Calu3 (cell line): ENCODE data around the gene USP32. TPM values are rescaled to one million over a fixed set of nuclear protein-coding genes. Genes with fewer than 3 reads are reported as not detected.
"Not testable (repeated sequence)": the region's sequence is repeated elsewhere in the genome, so short reads cannot be mapped to it uniquely, and the experiment has no call there.

Experiments
- BruUV-seq: library from RNA; stranded (reverse); fragments of 400-500 nt; replicated peaks from 2 replicates; lab custom pipeline; 2021; lab: Mats Ljungman, UMichigan
- CTCF ChIA-PET: fragments of 300-600 bp; sonication (Branson Sonifier 250); formaldehyde crosslinking; loops from one replicate; lab custom pipeline; 2022; ENCODE audit warnings: antibody characterized with exemption; lab: Charles Lee
- DNase-seq: peaks from one replicate; pipeline ENCODE4 v3.0.0; 2022
- H3K27ac Mint-ChIP-seq: one replicate; pipeline ENCODE4 v1.8.0; 2022; ENCODE audit warnings: mixed read lengths; ENCODE audit not compliant: unreplicated experiment
- H3K27me3 Mint-ChIP-seq: one replicate; pipeline ENCODE4 v1.8.0; 2022; ENCODE audit warnings: mixed read lengths; ENCODE audit not compliant: unreplicated experiment
- H3K36me3 Mint-ChIP-seq: one replicate; pipeline ENCODE4 v1.8.0; 2022; ENCODE audit warnings: mild to moderate bottlenecking, moderate library complexity, mixed read lengths; ENCODE audit not compliant: insufficient read depth, unreplicated experiment
- H3K4me1 Mint-ChIP-seq: one replicate; pipeline ENCODE4 v1.8.0; 2022; ENCODE audit warnings: mild to moderate bottlenecking, low read depth, mixed read lengths; ENCODE audit not compliant: unreplicated experiment
- H3K4me3 Mint-ChIP-seq: one replicate; pipeline ENCODE4 v1.8.0; 2022; ENCODE audit warnings: mild to moderate bottlenecking, low read depth, moderate library complexity, mixed read lengths; ENCODE audit not compliant: unreplicated experiment
- H3K9me3 Mint-ChIP-seq: one replicate; pipeline ENCODE4 v1.8.0; 2022; ENCODE audit warnings: low read depth, mixed read lengths; ENCODE audit not compliant: unreplicated experiment
- intact Hi-C: fragments of 100-400 bp; cut with micrococcal nuclease; formaldehyde crosslinking; loops from one replicate; pipeline ENCODE4 v1.10.0; 2022; ENCODE audit not compliant: unreplicated experiment
- total RNA-seq: library from RNA; stranded (reverse); gene quantifications from 2 replicates; pipeline ENCODE4 v1.2.3, GENCODE V29; 2022
- TF ChIP-seq, protein P1 (sequence below): fragments of 200-600 bp; IDR thresholded peaks from one replicate; pipeline ENCODE4 v1.8.0; 2022; ENCODE audit warnings: antibody characterized with exemption; ENCODE audit not compliant: unreplicated experiment

The USP32 gene
- total RNA-seq, 1 experiment from 2014 or later = 29.6 TPM

DNA sequence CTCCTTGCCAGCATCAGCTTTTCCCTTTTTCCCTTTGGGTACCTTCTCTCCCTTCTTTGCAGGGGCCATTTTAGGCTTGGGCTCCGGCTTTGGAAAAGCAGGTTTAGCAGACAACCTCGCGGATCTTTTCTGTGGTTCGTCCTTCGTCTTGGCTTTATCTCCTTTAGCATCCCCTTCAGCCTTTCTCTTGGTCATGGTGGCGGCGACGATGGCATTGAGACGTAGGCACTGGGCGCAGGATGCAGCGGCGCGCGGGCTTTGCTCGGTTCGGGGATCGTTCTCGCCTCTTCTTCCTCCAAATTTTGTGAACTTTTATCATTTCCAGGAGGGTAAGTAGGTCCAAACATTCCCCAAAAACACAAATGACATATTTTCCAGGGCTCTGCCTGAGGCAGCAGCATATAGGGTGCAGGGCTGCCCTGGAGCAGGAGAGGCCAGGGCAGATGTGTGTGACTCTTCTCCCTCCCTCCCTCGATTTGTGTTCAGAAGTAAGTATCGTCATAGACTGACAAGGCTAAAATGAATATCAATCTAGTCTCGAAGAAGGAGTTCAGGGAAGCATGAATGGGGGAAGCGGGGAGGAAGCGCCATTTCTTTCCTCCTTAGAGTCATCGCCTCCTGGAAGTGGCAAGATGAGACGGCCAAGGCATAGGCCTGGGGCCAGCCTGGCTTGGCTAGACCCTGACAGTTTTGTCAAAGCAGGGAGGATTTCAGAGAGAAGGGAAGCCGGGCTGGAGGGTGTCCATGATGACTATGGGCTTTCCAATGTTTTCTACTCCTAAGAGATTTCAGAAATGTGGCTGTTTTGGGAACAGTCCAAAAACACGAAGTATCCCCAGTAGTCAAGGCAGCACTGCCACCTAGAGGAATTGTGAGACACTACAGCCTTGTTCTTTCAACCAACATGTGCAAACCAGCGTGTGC, 43.6 kb upstream of the USP32 start:
- BruUV-seq = no TSS peak

DNA sequence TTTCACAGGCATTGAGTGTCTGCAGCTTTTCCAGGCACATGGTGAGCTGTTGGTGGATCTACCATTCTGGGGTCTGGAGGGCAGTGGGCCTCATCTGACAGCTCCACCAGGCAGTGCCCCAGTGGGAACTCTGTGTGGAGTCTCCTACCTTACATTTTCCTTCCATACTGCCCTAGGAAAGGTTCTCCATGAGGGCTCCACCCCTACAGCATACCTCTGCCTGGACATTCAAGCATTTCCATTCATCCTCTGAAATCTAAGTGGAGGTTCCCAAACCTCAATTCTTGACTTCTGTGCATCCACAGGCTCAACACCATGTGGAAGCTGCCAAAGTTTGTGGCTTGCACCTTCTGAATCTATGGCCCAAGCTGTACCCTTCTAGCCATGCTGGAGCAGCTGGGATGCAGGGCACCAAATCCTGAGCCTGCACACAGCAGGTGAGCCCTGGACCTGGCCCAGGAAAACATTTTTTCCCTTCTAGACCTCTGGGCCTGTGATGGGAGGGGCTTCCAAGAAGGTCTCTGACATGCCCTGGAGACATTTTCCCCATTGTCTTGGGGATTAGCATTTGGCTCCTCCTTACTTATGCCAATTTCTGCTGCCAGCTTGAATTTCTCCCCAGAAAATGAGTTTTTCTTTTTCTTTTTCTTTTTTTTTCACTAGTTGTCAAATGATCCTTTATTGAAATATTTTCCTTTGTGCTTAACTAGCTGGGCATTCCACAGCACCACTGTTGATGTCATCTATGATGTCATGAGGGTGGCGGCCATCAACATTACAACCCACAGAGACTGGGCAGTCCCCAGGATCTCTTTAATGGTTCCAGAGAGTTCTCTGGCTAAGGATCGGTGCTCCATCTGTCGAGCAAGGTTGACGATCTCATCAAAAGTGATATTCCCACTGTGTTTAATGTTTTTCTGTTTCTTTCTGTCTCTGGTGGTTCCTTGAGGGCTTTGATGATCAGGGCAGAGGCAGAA, 41.4 kb upstream of the USP32 start:
- H3K36me3 Mint-ChIP-seq, H3K9me3 Mint-ChIP-seq, CTCF ChIA-PET, H3K4me1 Mint-ChIP-seq, H3K4me3 Mint-ChIP-seq, H3K27ac Mint-ChIP-seq, BruUV-seq, DNase-seq: not testable (repeated sequence)
- peaks cover 13% of the 10 kb centered on the region for H3K27me3 Mint-ChIP-seq
- intact Hi-C loops = loop anchor here (10.0 kb wide), 1 partner anchor 289 kb away; the partner anchor contains the start of gene CA4

More for the DNA sequence above, 43.6 kb upstream of the USP32 start:
- no peak overlapping the region for H3K4me3 Mint-ChIP-seq
- no peaks in the 10 kb centered on the region for H3K9me3 Mint-ChIP-seq
- no peak overlapping the region for H3K27ac Mint-ChIP-seq
- H3K27me3 Mint-ChIP-seq = no peaks in the 10 kb centered on the region
- TF ChIP-seq, protein P1, sequence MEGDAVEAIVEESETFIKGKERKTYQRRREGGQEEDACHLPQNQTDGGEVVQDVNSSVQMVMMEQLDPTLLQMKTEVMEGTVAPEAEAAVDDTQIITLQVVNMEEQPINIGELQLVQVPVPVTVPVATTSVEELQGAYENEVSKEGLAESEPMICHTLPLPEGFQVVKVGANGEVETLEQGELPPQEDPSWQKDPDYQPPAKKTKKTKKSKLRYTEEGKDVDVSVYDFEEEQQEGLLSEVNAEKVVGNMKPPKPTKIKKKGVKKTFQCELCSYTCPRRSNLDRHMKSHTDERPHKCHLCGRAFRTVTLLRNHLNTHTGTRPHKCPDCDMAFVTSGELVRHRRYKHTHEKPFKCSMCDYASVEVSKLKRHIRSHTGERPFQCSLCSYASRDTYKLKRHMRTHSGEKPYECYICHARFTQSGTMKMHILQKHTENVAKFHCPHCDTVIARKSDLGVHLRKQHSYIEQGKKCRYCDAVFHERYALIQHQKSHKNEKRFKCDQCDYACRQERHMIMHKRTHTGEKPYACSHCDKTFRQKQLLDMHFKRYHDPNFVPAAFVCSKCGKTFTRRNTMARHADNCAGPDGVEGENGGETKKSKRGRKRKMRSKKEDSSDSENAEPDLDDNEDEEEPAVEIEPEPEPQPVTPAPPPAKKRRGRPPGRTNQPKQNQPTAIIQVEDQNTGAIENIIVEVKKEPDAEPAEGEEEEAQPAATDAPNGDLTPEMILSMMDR = peak; percentile 63
- intact Hi-C loops = loop anchor here (2.0 to 10.0 kb wide), 2 partner anchors 205 to 291 kb away; partner anchors contain the start of gene CA4
- peak; percentile 60 for DNase-seq
- CTCF ChIA-PET = no interaction called here
- H3K36me3 Mint-ChIP-seq = no peaks in the 10 kb centered on the region
- no peaks in the 10 kb centered on the region for H3K4me1 Mint-ChIP-seq

DNA sequence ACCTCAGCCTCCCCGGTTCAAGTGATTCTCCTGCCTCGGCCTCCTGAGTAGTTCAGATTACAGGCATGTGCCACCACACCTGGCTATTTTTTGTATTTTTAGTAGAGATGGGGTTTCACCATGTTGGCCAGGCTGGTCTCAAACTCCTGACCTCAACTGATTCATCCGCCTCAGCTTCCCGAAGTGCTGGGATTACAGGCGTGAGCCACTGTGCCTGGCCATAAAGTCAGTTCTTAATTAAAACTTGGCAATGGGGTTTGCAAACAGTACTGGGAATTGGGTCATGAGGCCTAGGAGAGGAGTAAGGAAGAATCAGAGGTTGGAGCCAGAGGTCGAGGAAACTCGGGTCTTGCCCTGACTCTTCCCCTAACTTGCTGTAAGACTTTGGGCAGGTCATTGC, 38.6 kb upstream of the USP32 start:
- H3K4me3 Mint-ChIP-seq, CTCF ChIA-PET, H3K36me3 Mint-ChIP-seq, DNase-seq, BruUV-seq, H3K27ac Mint-ChIP-seq, H3K9me3 Mint-ChIP-seq, H3K4me1 Mint-ChIP-seq: not testable (repeated sequence)
- intact Hi-C loops = loop anchor here (10.0 kb wide), 1 partner anchor 286 kb away; the partner anchor contains the start of gene CA4
- peaks cover 13% of the 10 kb centered on the region for H3K27me3 Mint-ChIP-seq

DNA sequence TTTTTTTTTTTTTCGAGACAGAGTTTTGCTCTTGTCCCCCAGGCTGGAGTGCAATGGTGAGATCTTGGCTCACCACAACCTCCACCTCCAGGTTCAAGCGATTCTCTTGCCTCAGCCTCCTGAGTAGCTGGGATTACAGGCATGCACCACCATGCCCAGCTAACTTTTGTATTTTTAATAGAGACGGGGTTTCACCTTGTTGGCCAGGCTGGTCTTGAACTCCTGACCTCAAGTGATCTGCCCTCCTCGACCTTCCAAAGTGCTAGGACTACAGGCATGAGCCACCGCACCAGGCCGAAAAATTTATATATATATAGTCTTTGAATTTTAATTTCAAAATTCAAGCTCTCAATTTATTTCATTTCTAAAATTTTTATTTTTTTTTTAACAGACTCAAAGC, 36.6 kb upstream of the USP32 start:
- BruUV-seq, H3K4me1 Mint-ChIP-seq, DNase-seq, H3K36me3 Mint-ChIP-seq, intact Hi-C loops, H3K27ac Mint-ChIP-seq, H3K9me3 Mint-ChIP-seq, H3K4me3 Mint-ChIP-seq: not testable (repeated sequence)
- peaks cover 13% of the 10 kb centered on the region for H3K27me3 Mint-ChIP-seq
- CTCF ChIA-PET = interaction anchor here (0.6 kb wide), 1 partner anchor 22 kb away, joined by 4 read pairs; no protein-coding TSS in a partner anchor

DNA sequence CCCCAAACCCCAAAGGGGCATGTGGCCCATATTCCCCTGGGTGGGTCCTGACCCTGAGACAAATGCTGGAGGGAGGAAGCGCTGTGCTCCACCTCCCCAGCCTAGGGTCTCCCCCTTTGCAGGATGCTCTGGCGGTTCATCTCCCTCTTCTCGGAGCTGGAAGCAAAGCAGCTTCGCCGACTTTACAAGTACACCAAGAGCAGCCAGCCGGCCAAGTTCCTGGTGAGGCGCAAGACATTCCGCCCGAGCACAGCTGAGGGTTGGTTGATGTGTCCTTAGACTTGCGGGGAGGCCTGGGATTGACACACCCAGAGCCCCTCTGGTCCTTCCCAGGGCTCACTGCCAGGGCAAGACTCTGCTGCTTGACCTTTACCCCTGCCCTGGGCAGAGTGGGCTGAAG, 34.7 kb upstream of the USP32 start:
- Mint-ChIP-seq H3K4me1 (no peaks in the 10 kb centered on the region), H3K27me3 (peaks cover 13% of the 10 kb centered on the region), H3K4me3 (no peak overlapping the region), H3K27ac (no peak overlapping the region), H3K36me3 (no peaks in the 10 kb centered on the region), H3K9me3 (no peaks in the 10 kb centered on the region)
- CTCF ChIA-PET = no interaction called here
- DNase-seq = no peak
- intact Hi-C loops = no loop called here
- TF ChIP-seq, protein P1 = no peak
- no TSS peak for BruUV-seq
